Measurements from ENCODE around the gene NUMB.
"Not testable (repeated sequence)": the region's sequence is repeated elsewhere in the genome, so short reads cannot be mapped to it uniquely, and the experiment has no call there.

Gene NUMB

GRCh38 chr14:73406248-73406647 is 52.1 kb downstream of the NUMB start:
- DNase-seq = not testable (repeated sequence)

- no peak for DNase-seq
Measured at GRCh38 chr14:73403181-73403752, 55.1 kb downstream of the NUMB start.

- no peak for DNase-seq
Measured at GRCh38 chr14:73402579-73402978, 55.8 kb downstream of the NUMB start.

GRCh38 chr14:73397810-73398209 is 60.5 kb downstream of the NUMB start:
- no peak for DNase-seq

- DNase-seq = no peak
Measured at GRCh38 chr14:73394317-73394716, 64.0 kb downstream of the NUMB start.

DNA sequence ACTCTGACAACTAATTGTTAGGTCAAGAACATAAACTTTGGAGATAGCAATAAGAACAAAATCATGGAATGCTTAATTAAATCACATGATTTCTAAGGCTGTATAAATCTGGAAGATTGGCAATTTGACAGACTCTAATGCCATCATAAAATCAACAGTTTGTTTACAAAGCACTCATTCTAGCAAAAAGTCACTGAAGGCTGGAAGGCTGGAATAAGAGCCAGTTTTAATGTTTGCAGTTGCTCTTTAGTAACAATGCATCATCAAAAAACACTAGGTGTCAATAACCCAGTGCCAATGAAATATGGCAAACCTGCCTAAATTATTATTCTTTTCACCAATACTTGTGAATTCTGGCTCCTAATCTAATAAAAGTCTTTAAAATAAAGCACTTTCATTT is 65.0 kb downstream of the NUMB start:
- DNase-seq = no peak

DNA sequence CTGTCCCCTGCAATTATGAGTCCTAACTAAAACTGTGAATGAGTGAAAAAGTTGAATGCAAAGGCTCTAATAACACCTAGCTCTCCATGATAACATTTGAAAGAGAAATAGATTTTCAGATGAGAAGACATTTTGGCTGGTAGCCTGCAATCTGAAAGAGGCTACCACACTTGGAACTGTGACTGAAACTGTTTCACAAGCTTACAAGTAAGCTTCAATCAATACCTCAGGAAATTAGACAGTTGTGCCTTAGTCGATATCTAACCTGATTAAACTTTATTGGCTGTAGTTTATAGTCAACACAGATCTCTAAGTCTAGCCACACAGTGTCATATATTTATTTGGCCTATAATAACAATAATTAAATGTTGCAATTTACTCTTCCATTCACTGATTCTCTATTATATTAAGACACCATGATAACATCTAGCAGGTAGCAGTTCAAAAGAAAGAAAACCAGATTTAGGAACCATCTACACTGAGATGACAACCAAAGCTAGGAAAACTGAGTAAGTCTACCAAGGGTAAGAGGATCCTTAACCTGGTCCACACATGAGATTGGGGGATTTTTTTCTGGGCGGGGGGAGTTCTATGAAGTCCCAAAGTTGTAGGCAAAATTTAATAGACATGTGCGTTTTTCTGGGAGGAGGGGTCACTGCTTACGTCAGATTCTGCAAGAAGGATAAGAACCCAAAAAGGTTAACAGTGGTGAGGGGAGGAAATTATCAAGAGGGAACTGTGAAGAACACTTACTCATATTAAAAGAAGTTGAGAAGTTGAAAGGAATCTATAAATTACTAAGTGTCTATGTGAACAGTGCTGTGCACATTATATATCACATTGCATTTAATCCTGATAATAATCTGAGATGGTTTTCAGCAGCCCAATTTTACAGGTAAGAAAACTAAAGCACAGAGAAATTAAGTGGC is 65.8 kb downstream of the NUMB start:
- DNase-seq = no peak

- not testable (repeated sequence) for DNase-seq
Measured at GRCh38 chr14:73387860-73388259, 70.5 kb downstream of the NUMB start.

- DNase-seq = no peak
Measured at GRCh38 chr14:73386342-73386741, 72.0 kb downstream of the NUMB start.

DNA sequence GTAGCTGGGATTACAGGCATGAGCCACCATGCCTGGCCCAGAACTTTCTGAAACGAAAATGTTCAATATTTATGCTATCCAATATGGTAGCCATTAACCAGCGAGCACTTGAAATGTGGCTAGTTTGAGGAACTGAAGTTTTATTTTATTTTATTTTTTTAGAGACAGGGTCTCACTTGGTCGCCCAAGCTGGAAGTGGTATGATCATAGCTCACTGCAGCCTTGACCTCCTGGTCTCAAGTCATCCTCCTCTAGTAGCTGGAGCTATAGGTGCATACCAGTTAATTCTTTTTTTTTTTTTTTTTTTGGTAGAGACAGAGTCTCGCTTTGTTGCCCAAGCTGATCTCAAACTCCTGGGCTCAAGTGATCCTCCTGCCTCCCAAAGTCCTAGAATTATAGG is 73.3 kb downstream of the NUMB start:
- not testable (repeated sequence) for DNase-seq

DNA sequence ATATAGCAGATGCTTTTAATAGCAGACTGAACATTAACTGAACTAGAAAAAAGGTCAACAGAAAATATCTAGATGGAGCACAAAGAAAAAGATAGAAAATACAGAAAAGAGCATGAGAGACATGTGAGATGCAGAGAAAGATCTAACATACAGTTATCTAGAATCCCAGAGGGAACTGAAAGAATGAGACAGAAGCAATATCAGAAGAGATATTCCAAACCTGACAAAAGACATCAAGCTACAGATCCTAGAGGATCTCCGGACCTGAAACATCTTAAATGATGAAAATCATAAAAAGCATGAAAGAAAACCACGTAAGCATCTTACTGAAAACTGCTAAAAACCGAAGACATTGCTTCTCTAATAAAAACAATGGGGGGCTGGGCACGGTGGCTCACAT is 75.0 kb downstream of the NUMB start:
- DNase-seq = no peak

GRCh38 chr14:73381380-73382013 is 76.8 kb downstream of the NUMB start:
- DNase-seq = no peak

GRCh38 chr14:73376585-73376984 is 81.8 kb downstream of the NUMB start:
- DNase-seq = no peak

DNA sequence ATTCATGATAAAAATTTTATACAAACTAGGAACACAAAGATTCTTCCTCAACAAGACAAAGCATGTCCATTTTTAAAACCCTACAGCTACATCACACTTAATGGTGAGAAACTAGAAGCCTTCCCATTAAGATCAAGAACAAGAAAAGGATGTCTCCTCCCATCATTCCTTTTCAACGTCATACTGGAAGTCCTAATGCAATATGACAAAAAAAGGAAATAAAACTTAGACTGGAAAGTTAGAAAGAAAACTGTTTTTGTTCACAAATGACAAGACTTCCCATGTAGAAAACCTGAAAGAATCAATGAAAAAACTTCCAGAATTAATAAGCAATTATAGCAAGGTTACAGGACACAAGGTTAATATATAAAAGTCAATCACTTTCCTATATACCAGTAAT is 82.5 kb downstream of the NUMB start:
- DNase-seq = no peak

GRCh38 chr14:73374218-73374617 is 84.1 kb downstream of the NUMB start:
- DNase-seq = no peak

- DNase-seq = no peak
Measured at GRCh38 chr14:73372529-73372928, 85.8 kb downstream of the NUMB start.

- no peak for DNase-seq
Measured at GRCh38 chr14:73370561-73370960, 87.8 kb downstream of the NUMB start.

DNA sequence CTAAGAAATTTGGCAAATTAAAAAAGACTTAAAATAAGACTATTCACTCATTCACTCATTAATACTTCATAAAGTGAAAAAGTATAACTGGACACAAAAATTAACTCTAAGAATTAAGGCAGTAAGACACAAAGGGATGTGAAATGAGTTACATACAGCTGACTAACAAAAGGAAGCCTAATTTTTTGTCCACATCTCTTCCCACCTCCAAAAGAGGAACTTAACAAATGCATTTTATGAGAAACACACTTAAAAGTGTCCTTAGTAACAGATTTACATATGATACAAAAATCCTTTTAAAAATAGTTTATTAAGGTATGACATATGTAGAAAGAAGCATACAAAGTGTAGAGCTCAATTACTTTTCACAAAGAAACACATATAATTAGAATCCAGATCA is 88.9 kb downstream of the NUMB start:
- DNase-seq = no peak

- no peak for DNase-seq
Measured at GRCh38 chr14:73368616-73369015, 89.7 kb downstream of the NUMB start.

DNA sequence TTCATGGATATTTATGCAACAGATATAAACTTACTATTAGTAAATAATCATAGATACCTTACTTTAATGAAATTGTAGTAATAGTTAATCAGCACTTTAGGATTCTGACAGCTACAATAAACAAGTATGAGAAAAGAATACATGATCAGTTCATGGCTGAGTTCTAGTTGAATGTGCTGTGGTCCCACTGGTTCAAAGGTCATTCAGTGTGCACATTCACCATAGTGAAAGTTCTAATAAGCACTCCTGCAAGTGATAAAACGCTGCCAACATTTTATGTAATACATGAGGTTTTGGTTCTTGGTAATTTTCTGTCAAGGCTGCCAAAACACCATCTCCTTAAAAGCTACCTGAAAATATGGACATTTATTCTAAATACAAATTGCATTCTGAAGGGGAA is 92.6 kb downstream of the NUMB start:
- DNase-seq = no peak

DNA sequence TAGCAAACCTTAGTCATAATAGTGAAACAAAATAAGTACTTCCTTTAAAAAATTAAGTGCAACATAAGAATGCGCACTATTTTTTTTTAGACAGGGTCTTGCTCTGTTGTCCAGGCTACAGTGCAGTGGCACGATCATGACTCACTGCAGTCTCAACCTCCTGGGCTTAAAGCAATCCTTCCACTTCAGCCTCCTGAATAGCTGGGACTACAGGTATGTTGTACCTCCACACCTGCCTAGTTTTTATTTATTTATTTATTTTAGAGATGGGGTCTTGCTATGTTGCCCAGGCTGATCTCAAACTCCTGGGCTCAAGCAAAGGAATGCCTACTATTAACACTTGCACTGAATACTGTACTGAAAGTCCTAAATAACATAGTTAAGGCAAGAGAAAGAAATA is 93.8 kb downstream of the NUMB start:
- no peak for DNase-seq

GRCh38 chr14:73359445-73359844 is 98.9 kb downstream of the NUMB start:
- DNase-seq = no peak

GRCh38 chr14:73358187-73358586 is 100.2 kb downstream of the NUMB start:
- no peak for DNase-seq

DNA sequence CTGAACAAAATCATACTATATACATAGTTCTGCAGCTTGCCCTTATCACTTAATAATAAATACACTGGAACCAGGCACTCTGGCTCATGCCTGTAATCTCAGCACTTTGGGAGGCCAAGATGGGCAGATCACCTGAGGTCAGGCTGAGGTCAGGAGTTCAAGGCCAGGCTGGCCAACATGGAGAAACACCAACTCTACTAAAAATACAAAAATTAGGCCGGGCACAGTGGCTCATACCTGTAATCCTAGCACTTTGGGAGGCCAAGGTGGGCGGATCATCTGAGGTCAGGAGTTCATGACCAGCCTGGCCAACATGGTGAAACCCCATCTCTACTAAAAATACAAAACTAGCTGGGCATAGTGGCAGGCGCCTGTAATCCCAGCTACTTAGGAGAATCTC is 109.3 kb downstream of the NUMB start:
- not testable (repeated sequence) for DNase-seq
